GM12875 (cell line): Measurements from ENCODE around the gene ROM1.
"Not testable (repeated sequence)": the region's sequence is repeated elsewhere in the genome, so short reads cannot be mapped to it uniquely, and the experiment has no call there.

ENCODE experiments used
- H3K4me3 ChIP-seq: one replicate; pipeline ENCODE4 v1.5.1; 2011; ENCODE audit warnings: low read depth, low read length, control low read depth
- CTCF ChIP-seq: IDR thresholded peaks from 2 replicates; pipeline ENCODE4 v1.5.1; 2011; ENCODE audit warnings: low read depth, mild to moderate bottlenecking, control low read depth, inconsistent platforms, low read length, moderate library complexity, borderline replicate concordance; ENCODE audit not compliant: insufficient read depth

The ROM1 gene

GRCh38 chr11:62612366-62613290 lies at the start of gene ROM1, which contains the start of gene EML3:
TSS of gene ROM1 (plus strand) at chr11:62613257. CDS start at chr11:62613282, 25 bp downstream.
TSS of gene EML3 (minus strand) at chr11:62612775. CDS start at chr11:62612457, 318 bp downstream.
- H3K4me3 ChIP-seq = peak within 1 kb of the TSS; percentile 83
- TF ChIP-seq CTCF = peak; percentile 100

- H3K4me3 ChIP-seq = no peak overlapping the region
- TF ChIP-seq CTCF = no peak
Observed at GRCh38 chr11:62565100-62565802, 47.8 kb upstream of the ROM1 start.

- no peak for TF ChIP-seq CTCF
- H3K4me3 ChIP-seq = no peak overlapping the region
Observed at GRCh38 chr11:62566247-62566646, 46.8 kb upstream of the ROM1 start.

GRCh38 chr11:62567018-62567633 lies 45.9 kb upstream of the ROM1 start:
- TF ChIP-seq CTCF = no peak
- no peak overlapping the region for H3K4me3 ChIP-seq

GRCh38 chr11:62569611-62570010 lies 43.4 kb upstream of the ROM1 start:
- TF ChIP-seq CTCF = no peak
- H3K4me3 ChIP-seq = no peak overlapping the region

- H3K4me3 ChIP-seq = not testable (repeated sequence)
Observed at GRCh38 chr11:62570903-62571302, 42.2 kb upstream of the ROM1 start.

- H3K4me3 ChIP-seq = not testable (repeated sequence)
Observed at GRCh38 chr11:62571493-62571892, 41.6 kb upstream of the ROM1 start.
